Suprapubic skin (tissue), 3 donors: Measurements from ENCODE around the gene PXMP2.

Experiments used
- POLR2A ChIP-seq, 2 donors: fragments of 450-650 bp; IDR thresholded peaks; one replicate each; pipeline ENCODE4 v1.6.1; 2017; ENCODE audit warnings: antibody characterized with exemption in 2 of 2, mild to moderate bottlenecking in 2 of 2, moderate library complexity in 2 of 2
- TF ChIP-seq, protein P1 (sequence below), 2 donors: fragments of 200-600 bp in 1 of 2; fragments of 450-650 bp in 1 of 2; sonication (generic) in 1 of 2; IDR thresholded peaks; one replicate each; pipeline ENCODE4 v1.5.1; 2016 to 2019; ENCODE audit warnings: antibody characterized with exemption in 2 of 2, mild to moderate bottlenecking in 1 of 2, moderate library complexity in 1 of 2

- TF ChIP-seq, protein P1, sequence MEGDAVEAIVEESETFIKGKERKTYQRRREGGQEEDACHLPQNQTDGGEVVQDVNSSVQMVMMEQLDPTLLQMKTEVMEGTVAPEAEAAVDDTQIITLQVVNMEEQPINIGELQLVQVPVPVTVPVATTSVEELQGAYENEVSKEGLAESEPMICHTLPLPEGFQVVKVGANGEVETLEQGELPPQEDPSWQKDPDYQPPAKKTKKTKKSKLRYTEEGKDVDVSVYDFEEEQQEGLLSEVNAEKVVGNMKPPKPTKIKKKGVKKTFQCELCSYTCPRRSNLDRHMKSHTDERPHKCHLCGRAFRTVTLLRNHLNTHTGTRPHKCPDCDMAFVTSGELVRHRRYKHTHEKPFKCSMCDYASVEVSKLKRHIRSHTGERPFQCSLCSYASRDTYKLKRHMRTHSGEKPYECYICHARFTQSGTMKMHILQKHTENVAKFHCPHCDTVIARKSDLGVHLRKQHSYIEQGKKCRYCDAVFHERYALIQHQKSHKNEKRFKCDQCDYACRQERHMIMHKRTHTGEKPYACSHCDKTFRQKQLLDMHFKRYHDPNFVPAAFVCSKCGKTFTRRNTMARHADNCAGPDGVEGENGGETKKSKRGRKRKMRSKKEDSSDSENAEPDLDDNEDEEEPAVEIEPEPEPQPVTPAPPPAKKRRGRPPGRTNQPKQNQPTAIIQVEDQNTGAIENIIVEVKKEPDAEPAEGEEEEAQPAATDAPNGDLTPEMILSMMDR (IDR thresholded peaks at IDR 0.05) = no peak
- TF ChIP-seq POLR2A (IDR thresholded peaks at IDR 0.05) = no peak
These were observed 35.8 kb downstream of the PXMP2 start for GRCh38 chr12:132723015-132723763.
